ENCODE measurements around the gene THSD7A.

THSD7A gene

DNA sequence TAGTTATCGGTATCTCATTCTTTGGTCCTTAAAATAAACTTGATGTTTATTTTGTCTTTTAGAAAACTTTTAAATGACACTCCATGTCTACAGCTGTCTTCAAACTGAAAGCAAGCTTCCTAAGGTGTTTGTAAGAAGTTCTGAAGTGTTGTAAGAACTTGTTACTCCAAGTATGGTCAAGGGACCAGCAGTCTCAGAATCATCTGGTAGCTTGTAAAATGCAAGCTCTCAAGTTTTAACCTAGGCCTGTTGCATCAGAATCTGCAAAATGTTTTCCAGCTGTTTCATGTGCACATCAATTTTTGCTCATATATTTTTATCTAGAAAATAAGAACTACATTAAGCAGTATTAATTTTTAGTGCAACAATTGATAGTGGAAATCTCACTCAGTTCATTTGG lies 104.1 kb downstream of the THSD7A start:
- TF ChIP-seq, protein P1, sequence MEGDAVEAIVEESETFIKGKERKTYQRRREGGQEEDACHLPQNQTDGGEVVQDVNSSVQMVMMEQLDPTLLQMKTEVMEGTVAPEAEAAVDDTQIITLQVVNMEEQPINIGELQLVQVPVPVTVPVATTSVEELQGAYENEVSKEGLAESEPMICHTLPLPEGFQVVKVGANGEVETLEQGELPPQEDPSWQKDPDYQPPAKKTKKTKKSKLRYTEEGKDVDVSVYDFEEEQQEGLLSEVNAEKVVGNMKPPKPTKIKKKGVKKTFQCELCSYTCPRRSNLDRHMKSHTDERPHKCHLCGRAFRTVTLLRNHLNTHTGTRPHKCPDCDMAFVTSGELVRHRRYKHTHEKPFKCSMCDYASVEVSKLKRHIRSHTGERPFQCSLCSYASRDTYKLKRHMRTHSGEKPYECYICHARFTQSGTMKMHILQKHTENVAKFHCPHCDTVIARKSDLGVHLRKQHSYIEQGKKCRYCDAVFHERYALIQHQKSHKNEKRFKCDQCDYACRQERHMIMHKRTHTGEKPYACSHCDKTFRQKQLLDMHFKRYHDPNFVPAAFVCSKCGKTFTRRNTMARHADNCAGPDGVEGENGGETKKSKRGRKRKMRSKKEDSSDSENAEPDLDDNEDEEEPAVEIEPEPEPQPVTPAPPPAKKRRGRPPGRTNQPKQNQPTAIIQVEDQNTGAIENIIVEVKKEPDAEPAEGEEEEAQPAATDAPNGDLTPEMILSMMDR (conservative IDR thresholded peaks at IDR 0.05; ENCODE audit: control insufficient read depth, insufficient read depth, low read depth, low read length), result no peak

DNA sequence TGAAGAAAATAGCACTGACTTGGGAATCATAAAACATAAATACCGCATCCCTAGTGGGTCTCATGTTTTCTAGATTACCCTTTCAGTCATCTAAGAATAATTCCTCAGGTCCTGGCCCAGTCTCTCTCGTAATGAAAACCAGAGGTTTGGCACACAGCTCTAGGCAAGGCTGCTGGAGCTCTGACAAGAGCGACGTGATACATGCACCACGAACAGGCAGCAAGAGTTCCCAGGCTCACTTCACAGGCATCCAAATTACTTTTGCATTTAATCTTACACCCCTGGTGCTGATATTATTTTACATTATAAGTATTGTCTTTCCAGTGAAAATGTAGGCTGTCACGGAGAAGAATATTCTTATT lies 105.2 kb downstream of the THSD7A start:
- TF ChIP-seq, protein P1 (conservative IDR thresholded peaks at IDR 0.05; ENCODE audit: control insufficient read depth, insufficient read depth, low read depth, low read length), result no peak
- no peak overlapping the region for H3K4me3 ChIP-seq (ENCODE audit: control insufficient read depth, low read depth, low read length)
- DNase-seq (ENCODE audit: low read depth), result peak; percentile 96

More for the DNA sequence above, 104.1 kb downstream of the THSD7A start:
- H3K4me3 ChIP-seq (ENCODE audit: control insufficient read depth, low read depth, low read length), result no peak overlapping the region
- peak; percentile 64 for DNase-seq (ENCODE audit: low read depth)

- TF ChIP-seq, protein P1 (conservative IDR thresholded peaks at IDR 0.05; ENCODE audit: control insufficient read depth, insufficient read depth, low read depth, low read length), result no peak
- DNase-seq (ENCODE audit: low read depth), result peak; percentile 81
- H3K4me3 ChIP-seq (ENCODE audit: control insufficient read depth, low read depth, low read length), result no peak overlapping the region
These were observed 105.8 kb downstream of the THSD7A start for GRCh38 chr7:11726001-11726793.

DNA sequence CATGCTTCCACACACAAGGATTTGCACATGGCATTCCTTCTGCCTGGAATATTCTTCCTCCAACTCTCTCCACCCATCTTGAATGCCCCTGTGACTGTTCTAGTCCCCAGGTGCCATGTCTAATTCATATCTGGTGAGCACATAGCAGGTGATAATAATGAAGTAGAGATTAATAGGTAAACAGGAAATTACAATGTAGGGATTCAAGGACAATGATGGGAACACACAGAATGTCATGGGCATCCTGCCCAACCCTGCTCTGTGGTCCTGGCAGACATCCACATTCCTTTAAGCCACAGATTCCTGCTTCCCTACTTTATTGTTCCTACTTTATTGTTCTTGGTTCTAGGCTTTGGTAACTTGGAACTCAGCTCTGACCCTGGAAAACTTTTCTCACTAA lies 115.8 kb downstream of the THSD7A start:
- DNase-seq (ENCODE audit: low read depth), result peak; percentile 85
- H3K4me3 ChIP-seq (ENCODE audit: control insufficient read depth, low read depth, low read length), result no peak overlapping the region
- TF ChIP-seq, protein P1 (conservative IDR thresholded peaks at IDR 0.05; ENCODE audit: control insufficient read depth, insufficient read depth, low read depth, low read length), result no peak

GRCh38 chr7:11714676-11715075 lies 117.3 kb downstream of the THSD7A start:
- no peak overlapping the region for H3K4me3 ChIP-seq (ENCODE audit: control insufficient read depth, low read depth, low read length)
- TF ChIP-seq, protein P1 (conservative IDR thresholded peaks at IDR 0.05; ENCODE audit: control insufficient read depth, insufficient read depth, low read depth, low read length), result no peak
- no peak for DNase-seq (ENCODE audit: low read depth)

DNA sequence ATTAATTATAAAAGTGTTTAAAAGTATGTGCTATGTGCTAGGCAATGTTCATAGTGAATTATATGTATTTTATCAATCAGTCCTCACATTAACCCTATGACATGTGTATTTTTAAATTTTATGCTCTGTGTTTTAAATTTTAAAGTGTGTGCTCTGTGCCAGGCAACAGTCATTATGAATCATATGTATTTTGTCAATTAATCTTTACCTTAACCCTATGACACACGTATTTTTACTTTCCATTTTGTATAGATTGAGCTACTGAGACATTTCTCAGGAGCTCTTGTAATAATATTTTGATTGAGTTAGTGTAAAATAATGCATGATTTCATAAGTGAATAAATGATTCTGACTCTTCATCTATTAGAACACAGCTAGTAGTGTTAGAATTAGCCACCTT lies 117.8 kb downstream of the THSD7A start:
- H3K4me3 ChIP-seq (ENCODE audit: control insufficient read depth, low read depth, low read length), result no peak overlapping the region
- TF ChIP-seq, protein P1 (conservative IDR thresholded peaks at IDR 0.05; ENCODE audit: control insufficient read depth, insufficient read depth, low read depth, low read length), result no peak
- DNase-seq (ENCODE audit: low read depth), result peak; percentile 10

Measured in fibroblast of mammary gland (primary cell).